Breast epithelium (tissue), 4 donors: ENCODE data around the gene LPCAT2. TPM values are rescaled to one million over a fixed set of nuclear protein-coding genes. Genes with fewer than 3 reads are reported as not detected.

ENCODE experiments used
- DNase-seq, 2 donors: peaks; one replicate each; pipeline ENCODE4 v3.0.0-alpha.2; 2019; ENCODE audit warnings: low spot score in 2 of 2
- H3K27ac ChIP-seq, 2 donors: fragments of 200-600 bp; sonication (generic) in 1 of 2; one replicate each; pipeline ENCODE4 v1.5.1; 2016 to 2019; ENCODE audit warnings: mild to moderate bottlenecking in 1 of 2
- H3K27me3 ChIP-seq, 2 donors: fragments of 200-600 bp; sonication (generic) in 1 of 2; one replicate each; pipeline versions ENCODE4 v1.5.1 to v1.6.0; 2017 to 2019; ENCODE audit warnings: control low read depth in 1 of 2, mild to moderate bottlenecking in 1 of 2
- H3K36me3 ChIP-seq: fragments of 200-600 bp; one replicate; pipeline ENCODE4 v1.5.1; 2019
- H3K4me1 ChIP-seq, 2 donors: fragments of 200-600 bp; sonication (generic); one replicate each; pipeline ENCODE4 v1.5.1; 2016 to 2019; ENCODE audit warnings: control low read depth in 1 of 2
- H3K4me3 ChIP-seq, 3 donors: fragments of 200-600 bp; sonication (generic); 1 replicate in 2 of 3; 2 replicates in 1 of 3; pipeline ENCODE4 v1.5.1; 2016 to 2019; ENCODE audit warnings: mild to moderate bottlenecking in 3 of 3, moderate library complexity in 2 of 3
- H3K9me3 ChIP-seq, 2 donors: fragments of 200-600 bp; sonication (generic) in 1 of 2; one replicate each; pipeline ENCODE4 v1.5.1; 2016 to 2019; ENCODE audit warnings: control low read depth in 1 of 2
- POLR2A ChIP-seq: fragments of 450-650 bp; IDR thresholded peaks from one replicate; pipeline ENCODE4 v1.6.1; 2016; ENCODE audit warnings: antibody characterized with exemption, mild to moderate bottlenecking, moderate library complexity
- POLR2AphosphoS5 ChIP-seq, 3 donors: sonication (generic); formaldehyde crosslinking; IDR thresholded peaks; one replicate each; pipeline ENCODE4 v1.6.1; 2017; ENCODE audit warnings: antibody characterized with exemption in 3 of 3
- intact Hi-C: fragments of 100-400 bp; cut with DNase I; formaldehyde crosslinking; loops from one replicate; pipeline ENCODE4 v1.15.1; 2023; ENCODE audit warnings: low total_unique reads
- total RNA-seq, 3 donors: library from RNA; depleted of rRNA; stranded (reverse); fragments of >200 nt; gene quantifications; one replicate each; pipeline ENCODE4 v1.1.0, GENCODE V29; 2016
- TF ChIP-seq, protein P1 (sequence below), 3 donors: fragments of 450-650 bp; IDR thresholded peaks; one replicate each; pipeline ENCODE4 v1.5.1; 2016 to 2017; ENCODE audit warnings: antibody characterized with exemption in 3 of 3, mild to moderate bottlenecking in 3 of 3, moderate library complexity in 3 of 3

Gene LPCAT2
- total RNA-seq, 3 donors from 2014 or later: 12.3 to 35.9 (median 24.3) TPM

DNA sequence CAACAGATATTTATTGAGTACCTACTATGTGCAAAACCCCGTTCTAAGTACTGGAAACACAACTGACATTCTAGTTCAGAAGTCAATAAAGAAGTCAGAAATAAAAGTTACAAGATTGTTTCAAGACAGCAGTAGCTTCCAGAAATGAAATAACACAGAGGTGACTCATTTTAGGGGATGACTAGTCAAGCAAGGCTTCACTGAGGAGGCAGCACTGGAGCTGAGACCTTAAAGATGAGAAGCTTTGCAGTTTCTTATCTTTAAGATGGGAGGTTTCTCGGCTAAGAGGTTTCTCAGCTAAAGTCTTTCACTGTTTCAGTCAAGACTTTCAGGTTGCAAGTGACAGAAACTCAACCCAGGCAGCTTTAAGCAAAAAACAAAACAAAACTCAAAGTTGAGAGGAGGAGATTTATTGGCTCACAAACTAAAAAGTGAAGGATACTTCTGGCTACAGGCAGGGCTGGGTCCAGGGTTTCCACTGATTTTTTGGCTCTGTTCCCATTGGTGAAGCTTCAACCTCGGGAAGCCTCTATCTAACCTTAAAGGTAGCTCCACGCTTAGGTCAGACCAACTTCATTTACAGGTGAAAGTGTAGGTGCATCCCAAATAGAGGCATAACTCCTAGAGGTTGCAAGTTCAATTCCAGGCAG is 37.3 kb upstream of the LPCAT2 start:
- no peak overlapping the region for H3K4me3 ChIP-seq
- intact Hi-C loops: no loop called here

DNA sequence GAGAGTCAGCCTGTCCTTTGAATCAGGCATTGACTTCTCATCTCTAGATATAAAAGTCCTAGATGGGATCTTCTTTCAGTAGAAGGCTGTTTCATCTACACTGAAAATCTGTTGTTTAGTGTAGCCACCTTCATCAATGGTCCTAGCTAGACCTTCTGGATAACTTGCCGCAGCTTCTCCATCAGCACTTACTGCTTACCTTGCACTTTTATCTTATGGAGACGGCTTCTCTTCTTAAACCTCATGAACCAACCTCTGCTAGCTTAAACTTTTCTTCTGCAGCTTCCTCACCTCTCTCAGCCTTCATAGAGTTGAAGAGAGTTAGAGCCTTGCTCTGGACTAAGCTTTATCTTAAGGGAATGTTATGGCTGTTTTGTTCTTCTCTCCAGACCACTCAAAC is 35.3 kb upstream of the LPCAT2 start:
- TF ChIP-seq, protein P1, sequence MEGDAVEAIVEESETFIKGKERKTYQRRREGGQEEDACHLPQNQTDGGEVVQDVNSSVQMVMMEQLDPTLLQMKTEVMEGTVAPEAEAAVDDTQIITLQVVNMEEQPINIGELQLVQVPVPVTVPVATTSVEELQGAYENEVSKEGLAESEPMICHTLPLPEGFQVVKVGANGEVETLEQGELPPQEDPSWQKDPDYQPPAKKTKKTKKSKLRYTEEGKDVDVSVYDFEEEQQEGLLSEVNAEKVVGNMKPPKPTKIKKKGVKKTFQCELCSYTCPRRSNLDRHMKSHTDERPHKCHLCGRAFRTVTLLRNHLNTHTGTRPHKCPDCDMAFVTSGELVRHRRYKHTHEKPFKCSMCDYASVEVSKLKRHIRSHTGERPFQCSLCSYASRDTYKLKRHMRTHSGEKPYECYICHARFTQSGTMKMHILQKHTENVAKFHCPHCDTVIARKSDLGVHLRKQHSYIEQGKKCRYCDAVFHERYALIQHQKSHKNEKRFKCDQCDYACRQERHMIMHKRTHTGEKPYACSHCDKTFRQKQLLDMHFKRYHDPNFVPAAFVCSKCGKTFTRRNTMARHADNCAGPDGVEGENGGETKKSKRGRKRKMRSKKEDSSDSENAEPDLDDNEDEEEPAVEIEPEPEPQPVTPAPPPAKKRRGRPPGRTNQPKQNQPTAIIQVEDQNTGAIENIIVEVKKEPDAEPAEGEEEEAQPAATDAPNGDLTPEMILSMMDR (IDR thresholded peaks at IDR 0.05): no peak
- no peak for TF ChIP-seq POLR2A
- TF ChIP-seq POLR2AphosphoS5 (IDR thresholded peaks at IDR 0.05): no peak
- no peak for DNase-seq
- H3K9me3 ChIP-seq: no peaks in the 10 kb centered on the region
- peaks cover 2 to 10% of the 10 kb centered on the region in 2 donors for H3K4me1 ChIP-seq
- no peaks in the 10 kb centered on the region for H3K36me3 ChIP-seq
- intact Hi-C loops: no loop called here
- H3K27ac ChIP-seq: no peak overlapping the region
- no peak overlapping the region for H3K4me3 ChIP-seq
- H3K27me3 ChIP-seq: no peaks in the 10 kb centered on the region

More for the DNA sequence above, 37.3 kb upstream of the LPCAT2 start:
- TF ChIP-seq POLR2AphosphoS5 (IDR thresholded peaks at IDR 0.05): no peak
- TF ChIP-seq, protein P1 (IDR thresholded peaks at IDR 0.05): no peak
- TF ChIP-seq POLR2A: no peak
- Histone ChIP-seq H3K27me3 (no peaks in the 10 kb centered on the region), H3K4me1 (peaks cover 0 to 10% of the 10 kb centered on the region in 2 donors), H3K36me3 (no peaks in the 10 kb centered on the region), H3K27ac (peak overlapping the region; percentile 71 to 73), H3K9me3 (no peaks in the 10 kb centered on the region)
- DNase-seq: no peak

DNA sequence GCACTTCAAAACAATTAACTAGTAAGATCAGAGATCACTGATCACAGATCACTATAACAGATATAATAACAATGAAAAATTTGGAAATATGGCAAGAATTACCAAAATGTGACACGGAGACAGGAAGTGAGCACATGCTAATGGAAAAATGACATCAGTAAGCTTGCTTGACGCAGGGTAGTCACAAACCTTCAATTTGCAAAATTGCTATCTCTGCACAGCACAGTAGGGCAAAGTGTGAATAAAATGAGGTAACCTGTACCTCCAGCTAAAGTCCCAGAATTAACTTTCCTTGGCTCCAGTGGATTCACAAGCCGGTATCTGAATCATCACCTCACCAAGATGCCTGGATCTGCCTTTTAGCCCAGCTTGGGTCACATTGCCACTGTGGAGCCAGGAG is 34.1 kb upstream of the LPCAT2 start:
- intact Hi-C loops: loop anchor here (5.0 kb wide), 2 partner anchors 507 to 938 kb away; no protein-coding TSS in a partner anchor
- H3K27ac ChIP-seq: peak overlapping the region; percentile 78 to 98
- DNase-seq: no peak

DNA sequence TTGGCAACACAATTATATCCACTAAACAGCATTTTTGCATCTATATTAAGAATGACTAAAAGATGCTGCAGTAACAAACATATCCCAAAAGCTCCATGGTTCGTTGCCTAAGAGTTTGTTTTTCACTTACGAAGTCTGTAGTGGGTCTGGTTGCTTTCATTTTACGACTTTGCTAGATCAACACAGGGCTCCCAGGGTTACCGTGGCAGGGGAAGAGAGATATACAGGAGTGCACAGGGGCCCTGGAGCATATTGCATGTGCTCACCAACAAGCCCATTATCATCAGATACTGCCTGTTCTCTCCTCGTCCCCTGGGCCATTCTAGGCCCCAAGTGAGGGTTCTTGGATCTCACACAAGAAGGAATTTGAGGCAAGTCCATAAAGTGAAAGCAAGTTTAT is 33.0 kb upstream of the LPCAT2 start:
- no peaks in the 10 kb centered on the region for H3K36me3 ChIP-seq
- H3K9me3 ChIP-seq: no peaks in the 10 kb centered on the region
- no peak for TF ChIP-seq POLR2A
- peak in 2 of 3 donors; percentile 12 to 20 for TF ChIP-seq POLR2AphosphoS5 (IDR thresholded peaks at IDR 0.05)
- TF ChIP-seq, protein P1 (IDR thresholded peaks at IDR 0.05): no peak
- no peak for DNase-seq
- peaks cover 0 to 4% of the 10 kb centered on the region in 2 donors for H3K27me3 ChIP-seq
- peak overlapping the region; percentile 78 to 98 for H3K27ac ChIP-seq
- intact Hi-C loops: loop anchor here (5.0 kb wide), 2 partner anchors 506 to 939 kb away; no protein-coding TSS in a partner anchor
- peaks cover 5 to 8% of the 10 kb centered on the region in 2 donors for H3K4me1 ChIP-seq
- no peak overlapping the region for H3K4me3 ChIP-seq

More for the DNA sequence above, 34.1 kb upstream of the LPCAT2 start:
- TF ChIP-seq, protein P1 (IDR thresholded peaks at IDR 0.05): no peak
- TF ChIP-seq POLR2AphosphoS5 (IDR thresholded peaks at IDR 0.05) (no peak), POLR2A (no peak)
- Histone ChIP-seq H3K27me3 (peaks cover 0 to 4% of the 10 kb centered on the region in 2 donors), H3K36me3 (no peaks in the 10 kb centered on the region), H3K4me3 (no peak overlapping the region), H3K4me1 (peaks cover 8 to 10% of the 10 kb centered on the region in 2 donors), H3K9me3 (no peaks in the 10 kb centered on the region)
